ENCODE data around the gene IGSF8. TPM values are rescaled to one million over a fixed set of nuclear protein-coding genes. Genes with fewer than 3 reads are reported as not detected.
A peak's percentile ranks its signal among the peaks of the same experiment; 100 is the strongest.

The IGSF8 gene
- total and polyA plus RNA-seq, 3 experiments from 2014 or later: 39.5 to 59.2 (median 42.7) TPM

DNA sequence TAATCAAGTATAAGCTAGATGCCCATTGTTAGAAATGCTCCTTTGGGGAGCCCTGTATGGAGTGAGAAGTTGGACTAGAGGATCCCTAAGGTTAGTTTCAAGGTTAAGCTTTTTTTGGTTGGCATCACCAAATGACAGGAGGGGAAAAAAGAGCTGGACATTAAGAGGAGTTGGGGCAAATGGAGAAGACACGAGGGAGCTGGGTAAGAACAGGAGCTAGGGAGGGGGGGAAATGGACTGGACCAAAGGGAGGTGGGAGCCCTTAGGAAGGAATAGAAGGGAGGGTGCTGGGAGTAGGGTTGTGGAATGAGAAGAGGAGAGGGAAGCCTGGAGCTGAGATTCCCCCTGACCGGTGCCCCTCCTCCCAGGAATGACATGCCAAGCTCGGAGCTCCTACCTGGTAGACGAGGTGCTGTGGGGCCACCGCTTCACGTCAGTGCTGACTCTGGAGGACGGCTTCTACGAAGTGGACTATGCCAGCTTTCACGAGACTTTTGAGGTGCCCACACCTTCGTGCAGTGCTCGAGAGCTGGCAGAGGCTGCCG is 11.2 kb downstream of the IGSF8 start:
- H3K4me1 Mint-ChIP-seq: peaks cover 11 to 14% (median 14%) of the 10 kb centered on the region in 3 donors
- H3K27ac Mint-ChIP-seq: peak overlapping the region in 4 of 8 donors; percentile 29 to 87 (median 48)
- H3K4me3 Mint-ChIP-seq: no peak overlapping the region
- no peak for DNase-seq
- H3K9me3 ChIP-seq (ENCODE audit: low read length): no peaks in the 10 kb centered on the region
- H3K36me3 ChIP-seq (ENCODE audit: insufficient read depth, low read length): no peaks in the 10 kb centered on the region
- ChIA-PET CTCF (interaction anchor here (0.8 to 6.9 kb wide), 10 partner anchors 8 to 291 kb away, joined by 3 to 81 read pairs (median 12); partner anchors contain the start of gene IGSF8), POLR2A (interaction anchor here (0.7 to 0.9 kb wide), 2 partner anchors 11 to 17 kb away, joined by 3 to 4 read pairs; partner anchors contain the start of genes IGSF8 and KCNJ10)
- H3K4me1 ChIP-seq (ENCODE audit: insufficient read depth, low read length): peaks cover 3% of the 10 kb centered on the region
- no peak overlapping the region for H3K27ac ChIP-seq (ENCODE audit: low read depth, low read length)
- H3K9me3 Mint-ChIP-seq: no peaks in the 10 kb centered on the region
- no peak overlapping the region for H3K4me3 ChIP-seq (ENCODE audit: low read length)
- H3K36me3 Mint-ChIP-seq: peaks cover 4 to 61% (median 8%) of the 10 kb centered on the region in 3 donors
- peaks cover under 1% of the 10 kb centered on the region for H3K27me3 ChIP-seq (ENCODE audit: insufficient read depth, low read length, poor library complexity, severe bottlenecking)
- H3K27me3 Mint-ChIP-seq: peaks cover 11% of the 10 kb centered on the region in 2 donors

DNA sequence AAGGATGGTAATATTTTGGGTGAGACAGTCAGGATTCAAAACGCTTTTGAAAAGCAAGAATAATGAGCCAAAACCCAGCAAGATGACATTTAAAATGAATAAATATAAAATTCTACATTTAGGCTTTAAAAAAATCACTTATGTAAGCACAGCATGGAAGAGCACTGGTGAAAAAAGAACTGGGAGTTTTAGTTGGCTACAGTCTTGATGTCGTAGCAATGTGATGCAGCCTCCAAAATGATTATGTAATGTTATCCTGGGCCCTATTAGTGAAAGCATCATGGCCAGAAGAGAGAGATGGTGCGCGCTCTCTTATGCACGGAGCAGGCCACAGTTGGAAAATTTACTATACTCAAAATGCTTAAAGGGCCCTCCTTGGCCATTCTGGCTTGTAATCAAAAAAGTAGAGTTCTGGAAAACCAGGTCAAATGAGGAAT is 11.9 kb downstream of the IGSF8 start:
- Mint-ChIP-seq H3K27me3 (peaks cover 11 to 18% of the 10 kb centered on the region in 2 donors), H3K4me1 (peaks cover 11 to 14% (median 14%) of the 10 kb centered on the region in 3 donors)

DNA sequence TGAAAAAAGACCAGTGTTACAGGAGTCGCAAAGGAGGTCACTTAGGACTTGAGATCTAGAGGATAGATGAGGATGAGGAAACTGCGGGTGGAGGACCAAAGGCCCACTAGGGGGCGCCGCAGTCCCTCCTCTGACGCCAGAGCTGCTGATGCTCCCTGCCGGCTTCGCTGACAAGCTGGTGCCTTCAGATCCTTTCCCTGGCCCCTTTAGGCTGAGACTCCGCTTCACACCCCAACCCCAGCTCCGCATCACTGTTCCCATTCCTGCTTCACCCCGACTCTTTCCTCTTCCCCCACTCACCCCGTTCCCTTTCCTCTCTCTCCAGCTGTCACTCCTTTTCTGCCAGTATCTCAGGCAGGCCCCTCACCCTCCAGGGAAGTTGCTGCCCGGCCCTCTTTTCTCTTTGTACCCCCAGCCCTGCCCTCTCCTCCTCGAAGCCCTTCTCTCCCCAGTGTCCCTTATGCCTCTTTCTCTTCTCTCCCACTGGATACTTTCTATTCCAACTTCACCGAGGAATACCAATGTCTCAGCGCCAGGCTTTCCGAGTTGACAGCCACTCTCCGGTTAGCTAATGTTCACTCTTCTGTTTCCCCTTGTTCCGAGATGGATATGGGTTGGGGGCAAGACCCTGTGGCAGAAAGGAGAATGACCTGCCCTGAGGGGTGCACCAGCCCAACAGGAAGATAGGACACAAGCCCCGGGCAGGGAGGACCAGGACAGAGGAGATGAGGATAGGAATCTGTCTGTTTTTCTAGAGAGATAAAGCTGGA is 12.5 kb downstream of the IGSF8 start:
- H3K27ac Mint-ChIP-seq: peak overlapping the region in 4 of 8 donors; percentile 21 to 83 (median 64)
- Histone ChIP-seq H3K9me3 (ENCODE audit: low read length) (no peaks in the 10 kb centered on the region), H3K36me3 (ENCODE audit: insufficient read depth, low read length) (no peaks in the 10 kb centered on the region), H3K4me3 (ENCODE audit: low read length) (no peak overlapping the region), H3K27ac (ENCODE audit: low read depth, low read length) (no peak overlapping the region), H3K4me1 (ENCODE audit: insufficient read depth, low read length) (peaks cover 3% of the 10 kb centered on the region), H3K27me3 (ENCODE audit: insufficient read depth, low read length, poor library complexity, severe bottlenecking) (peaks cover 13% of the 10 kb centered on the region)
- H3K4me3 Mint-ChIP-seq: peak overlapping the region in 3 of 7 donors; percentile 6 to 54 (median 32)
- POLR2A ChIA-PET: interaction anchor here (0.5 to 1.3 kb wide), 3 partner anchors 12 to 37 kb away, joined by 3 to 12 read pairs (median 4); partner anchors contain the start of genes IGSF8 and KCNJ10
- peak; percentile 48 to 79 (median 69) for DNase-seq
- H3K27me3 Mint-ChIP-seq: peaks cover 15 to 24% of the 10 kb centered on the region in 2 donors
- H3K36me3 Mint-ChIP-seq: peaks cover 4 to 48% (median 8%) of the 10 kb centered on the region in 3 donors
- H3K9me3 Mint-ChIP-seq: no peaks in the 10 kb centered on the region
- CTCF ChIA-PET: interaction anchor here (0.6 to 6.9 kb wide), 28 partner anchors 10 to 292 kb away, joined by 3 to 81 read pairs (median 4); partner anchors contain the start of genes DCAF8, IGSF8 and KCNJ10
- H3K4me1 Mint-ChIP-seq: peaks cover 11 to 14% (median 14%) of the 10 kb centered on the region in 3 donors

More for the DNA sequence above, 11.9 kb downstream of the IGSF8 start:
- H3K27ac Mint-ChIP-seq: peak overlapping the region in 1 of 8 donors; percentile 46
- Histone ChIP-seq H3K27ac (ENCODE audit: low read depth, low read length) (no peak overlapping the region), H3K9me3 (ENCODE audit: low read length) (no peaks in the 10 kb centered on the region), H3K36me3 (ENCODE audit: insufficient read depth, low read length) (no peaks in the 10 kb centered on the region), H3K4me3 (ENCODE audit: low read length) (no peak overlapping the region), H3K4me1 (ENCODE audit: insufficient read depth, low read length) (peaks cover 3% of the 10 kb centered on the region), H3K27me3 (ENCODE audit: insufficient read depth, low read length, poor library complexity, severe bottlenecking) (peaks cover 8% of the 10 kb centered on the region)
- CTCF ChIA-PET: interaction anchor here (0.8 to 6.9 kb wide), 14 partner anchors 10 to 292 kb away, joined by 3 to 81 read pairs (median 6); partner anchors contain the start of genes DCAF8 and IGSF8
- POLR2A ChIA-PET: interaction anchor here (0.7 to 0.9 kb wide), 2 partner anchors 12 to 16 kb away, joined by 3 to 4 read pairs; partner anchors contain the start of genes IGSF8 and KCNJ10
- DNase-seq: no peak
- no peaks in the 10 kb centered on the region for H3K9me3 Mint-ChIP-seq
- H3K4me3 Mint-ChIP-seq: no peak overlapping the region
- peaks cover 4 to 54% (median 8%) of the 10 kb centered on the region in 3 donors for H3K36me3 Mint-ChIP-seq

DNA sequence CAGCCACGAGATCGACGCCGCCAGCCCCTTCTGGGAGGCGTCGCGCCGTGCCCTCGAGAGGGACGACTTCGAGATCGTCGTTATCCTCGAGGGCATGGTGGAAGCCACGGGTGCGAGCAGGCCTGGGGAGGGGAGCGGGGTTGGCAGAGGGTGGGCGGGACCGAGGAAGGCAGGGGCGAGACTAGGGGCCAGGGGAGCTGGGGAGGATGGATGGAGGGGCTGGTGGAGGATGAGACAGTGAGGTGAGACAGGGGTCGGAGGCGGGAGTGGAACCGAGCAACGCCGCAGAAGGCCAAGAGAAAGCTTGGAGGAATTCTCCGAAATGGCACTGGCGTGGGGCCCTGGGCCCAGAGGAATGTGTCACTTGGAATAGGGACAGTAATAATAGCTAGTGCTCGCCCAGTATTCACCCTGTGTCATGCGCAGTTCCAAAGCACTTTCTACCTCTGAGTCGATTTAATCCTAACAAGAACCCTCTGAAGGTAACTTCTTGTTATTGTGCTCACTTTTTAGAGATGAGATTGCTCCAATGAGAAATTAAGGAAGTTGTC is 13.6 kb downstream of the IGSF8 start:
- DNase-seq: no peak
- H3K27ac Mint-ChIP-seq: peak overlapping the region in 1 of 8 donors; percentile 13
- ChIA-PET POLR2A (interaction anchor here (1.3 kb wide), 1 partner anchor 13 kb away, joined by 12 read pairs; the partner anchor contains the start of gene IGSF8), CTCF (interaction anchor here (0.8 to 6.9 kb wide), 18 partner anchors 11 to 211 kb away, joined by 3 to 81 read pairs (median 5); partner anchors contain the start of genes IGSF8 and KCNJ10)
- Histone ChIP-seq H3K27ac (ENCODE audit: low read depth, low read length) (no peak overlapping the region), H3K27me3 (ENCODE audit: insufficient read depth, low read length, poor library complexity, severe bottlenecking) (peaks cover 22% of the 10 kb centered on the region), H3K9me3 (ENCODE audit: low read length) (no peaks in the 10 kb centered on the region), H3K4me1 (ENCODE audit: insufficient read depth, low read length) (peaks cover 3% of the 10 kb centered on the region), H3K36me3 (ENCODE audit: insufficient read depth, low read length) (no peaks in the 10 kb centered on the region), H3K4me3 (ENCODE audit: low read length) (no peak overlapping the region)
- H3K4me1 Mint-ChIP-seq: peaks cover 11 to 14% (median 14%) of the 10 kb centered on the region in 3 donors
- H3K9me3 Mint-ChIP-seq: no peaks in the 10 kb centered on the region
- peaks cover 24 to 35% of the 10 kb centered on the region in 2 donors for H3K27me3 Mint-ChIP-seq
- peak overlapping the region in 3 of 7 donors; percentile 16 to 60 (median 34) for H3K4me3 Mint-ChIP-seq
- H3K36me3 Mint-ChIP-seq: peaks cover 4 to 38% (median 8%) of the 10 kb centered on the region in 3 donors

DNA sequence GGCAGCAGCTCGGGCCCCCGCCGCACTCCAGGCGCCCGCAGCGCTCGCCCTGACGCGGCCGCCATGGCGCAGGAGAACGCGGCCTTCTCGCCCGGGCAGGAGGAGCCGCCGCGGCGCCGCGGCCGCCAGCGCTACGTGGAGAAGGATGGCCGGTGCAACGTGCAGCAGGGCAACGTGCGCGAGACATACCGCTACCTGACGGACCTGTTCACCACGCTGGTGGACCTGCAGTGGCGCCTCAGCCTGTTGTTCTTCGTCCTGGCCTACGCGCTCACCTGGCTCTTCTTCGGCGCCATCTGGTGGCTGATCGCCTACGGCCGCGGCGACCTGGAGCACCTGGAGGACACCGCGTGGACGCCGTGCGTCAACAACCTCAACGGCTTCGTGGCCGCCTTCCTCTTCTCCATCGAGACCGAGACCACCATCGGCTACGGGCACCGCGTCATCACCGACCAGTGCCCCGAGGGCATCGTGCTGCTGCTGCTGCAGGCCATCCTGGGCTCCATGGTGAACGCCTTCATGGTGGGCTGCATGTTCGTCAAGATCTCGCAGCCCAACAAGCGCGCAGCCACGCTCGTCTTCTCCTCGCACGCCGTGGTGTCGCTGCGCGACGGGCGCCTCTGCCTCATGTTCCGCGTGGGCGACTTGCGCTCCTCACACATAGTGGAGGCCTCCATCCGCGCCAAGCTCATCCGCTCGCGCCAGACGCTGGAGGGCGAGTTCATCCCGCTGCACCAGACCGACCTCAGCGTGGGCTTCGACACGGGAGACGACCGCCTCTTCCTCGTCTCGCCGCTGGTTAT is 14.2 kb downstream of the IGSF8 start:
- H3K27ac Mint-ChIP-seq: peak overlapping the region in 2 of 8 donors; percentile 29 to 38
- CTCF ChIA-PET: interaction anchor here (1.0 to 6.9 kb wide), 7 partner anchors 12 to 78 kb away, joined by 3 to 81 read pairs (median 15); partner anchors contain the start of gene IGSF8
- POLR2A ChIA-PET: no interaction called here
- Histone ChIP-seq H3K4me3 (ENCODE audit: low read length) (peak overlapping the region; percentile 23), H3K27ac (ENCODE audit: low read depth, low read length) (no peak overlapping the region), H3K36me3 (ENCODE audit: insufficient read depth, low read length) (no peaks in the 10 kb centered on the region), H3K4me1 (ENCODE audit: insufficient read depth, low read length) (peaks cover 3% of the 10 kb centered on the region), H3K27me3 (ENCODE audit: insufficient read depth, low read length, poor library complexity, severe bottlenecking) (peaks cover 29% of the 10 kb centered on the region), H3K9me3 (ENCODE audit: low read length) (no peaks in the 10 kb centered on the region)
- peak overlapping the region; percentile 30 to 72 (median 60) for H3K4me3 Mint-ChIP-seq
- no peaks in the 10 kb centered on the region for H3K9me3 Mint-ChIP-seq
- H3K27me3 Mint-ChIP-seq: peaks cover 28 to 41% of the 10 kb centered on the region in 2 donors
- H3K4me1 Mint-ChIP-seq: peaks cover 9 to 14% (median 14%) of the 10 kb centered on the region in 3 donors
- peaks cover 4 to 33% (median 8%) of the 10 kb centered on the region in 3 donors for H3K36me3 Mint-ChIP-seq
- peak; percentile 53 to 81 (median 60) for DNase-seq

DNA sequence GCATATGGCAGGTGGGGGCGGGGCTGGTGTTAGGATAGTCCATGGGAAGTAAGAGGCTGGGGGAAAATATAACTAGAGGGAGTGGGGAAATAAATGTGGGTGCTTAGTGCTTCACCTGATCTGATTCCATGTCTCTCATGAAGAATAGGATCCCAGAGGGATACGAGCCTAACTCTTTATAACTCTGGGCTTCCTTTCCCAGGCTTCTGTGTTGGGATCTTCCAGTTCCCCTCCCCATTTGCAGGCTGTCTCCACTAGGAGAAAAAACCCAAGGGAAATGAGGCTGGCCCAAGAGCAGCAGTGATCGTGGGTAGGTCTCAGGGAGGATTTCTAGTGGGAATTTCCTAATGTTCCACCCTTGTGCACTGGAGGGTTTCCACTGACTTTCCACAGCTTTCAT is 15.5 kb downstream of the IGSF8 start:
- Mint-ChIP-seq H3K36me3 (peaks cover 2 to 21% (median 4%) of the 10 kb centered on the region in 3 donors), H3K27ac (peak overlapping the region in 1 of 8 donors; percentile 58), H3K9me3 (no peaks in the 10 kb centered on the region), H3K4me1 (peaks cover 11 to 14% (median 14%) of the 10 kb centered on the region in 3 donors), H3K27me3 (peaks cover 33 to 49% of the 10 kb centered on the region in 2 donors), H3K4me3 (peak overlapping the region in 6 of 7 donors; percentile 25 to 70 (median 59))
- ChIA-PET CTCF (interaction anchor here (1.6 to 6.9 kb wide), 5 partner anchors 11 to 36 kb away, joined by 6 to 81 read pairs (median 63); partner anchors contain the start of gene IGSF8), POLR2A (interaction anchor here (0.6 kb wide), 1 partner anchor 155 kb away, joined by 3 read pairs; no protein-coding TSS in a partner anchor)
- H3K4me1 ChIP-seq (ENCODE audit: insufficient read depth, low read length): peaks cover 3% of the 10 kb centered on the region
- H3K36me3 ChIP-seq (ENCODE audit: insufficient read depth, low read length): no peaks in the 10 kb centered on the region
- H3K4me3 ChIP-seq (ENCODE audit: low read length): no peak overlapping the region
- no peak for DNase-seq
- no peak overlapping the region for H3K27ac ChIP-seq (ENCODE audit: low read depth, low read length)
- no peaks in the 10 kb centered on the region for H3K9me3 ChIP-seq (ENCODE audit: low read length)
- H3K27me3 ChIP-seq (ENCODE audit: insufficient read depth, low read length, poor library complexity, severe bottlenecking): peaks cover 42% of the 10 kb centered on the region

Measured in CD8-positive, alpha-beta memory T cell (primary cell).